ENCODE measurements around the gene TCERG1L.

The TCERG1L gene

DNA sequence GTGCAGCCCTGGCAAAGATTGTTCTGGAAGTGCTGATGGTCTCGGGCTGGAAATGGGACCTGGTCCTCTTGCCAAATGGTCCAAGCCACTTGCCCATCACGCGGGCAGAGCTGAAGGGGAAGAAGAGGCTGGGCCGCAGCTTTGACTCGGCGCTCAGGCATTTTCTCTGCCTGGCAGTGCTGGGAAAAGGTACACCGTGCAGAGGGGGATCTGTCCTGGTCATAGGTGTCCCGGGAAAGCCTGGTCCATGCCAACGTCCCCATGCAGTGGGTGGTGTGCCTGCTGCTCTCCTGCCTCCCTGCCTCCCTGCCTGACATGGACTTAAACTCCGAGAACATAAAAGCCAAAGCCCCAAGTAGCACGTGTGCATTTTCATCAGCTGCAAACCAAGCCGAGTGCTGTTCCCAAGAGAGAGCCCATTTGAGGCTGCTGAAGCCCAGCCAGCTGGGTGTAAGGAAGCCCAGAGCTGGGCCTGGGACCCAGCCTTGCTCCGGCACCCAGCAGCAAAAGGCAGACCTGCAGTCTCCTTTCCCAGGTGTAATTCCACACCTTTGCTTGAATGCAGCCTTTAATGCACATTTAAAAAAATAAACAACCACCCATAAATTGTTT is 72.7 kb downstream of the TCERG1L start:
- TF ChIP-seq SIN3A (IDR thresholded peaks at IDR 0.05; ENCODE audit: borderline replicate concordance, insufficient read depth, low read length) (no peak), POLR2AphosphoS5 (IDR thresholded peaks at IDR 0.05; ENCODE audit: low read depth, low read length) (no peak)

DNA sequence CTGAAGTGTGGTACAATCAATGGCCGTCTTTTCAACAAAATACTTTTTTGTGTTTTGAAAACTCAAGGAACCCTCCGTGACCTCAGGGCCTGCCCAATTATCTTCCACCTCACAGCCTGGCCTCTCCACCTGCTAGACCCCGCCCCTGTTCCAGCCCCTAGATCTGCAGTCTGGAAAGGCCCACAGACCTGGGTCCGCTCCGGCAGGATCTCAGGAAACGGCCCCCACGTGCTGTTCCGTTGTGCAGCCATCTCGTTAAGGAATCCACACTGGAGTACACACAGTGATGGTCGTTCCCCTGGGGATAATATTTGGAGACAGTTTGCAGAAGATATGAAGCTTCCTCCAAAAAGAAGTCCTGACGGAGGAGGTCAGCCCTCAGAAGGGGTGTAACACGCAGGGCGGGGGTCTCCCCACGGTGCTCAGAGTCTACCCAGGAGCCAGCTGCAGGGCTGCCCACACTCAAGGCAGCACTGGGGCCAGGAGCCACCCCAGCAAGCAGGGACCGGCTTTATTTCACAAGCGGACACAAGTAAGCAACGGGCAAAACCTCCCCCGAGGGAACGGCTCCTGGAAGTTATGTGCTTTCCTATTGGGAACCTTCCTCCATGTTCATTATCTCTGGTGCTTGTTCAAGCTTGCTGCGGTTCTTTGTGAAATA is 73.4 kb downstream of the TCERG1L start:
- TF ChIP-seq SIN3A (IDR thresholded peaks at IDR 0.05; ENCODE audit: borderline replicate concordance, insufficient read depth, low read length) (no peak), TAF1 (IDR thresholded peaks at IDR 0.05; ENCODE audit: borderline replicate concordance, insufficient read depth, low read length) (no peak), FOXP2 (optimal IDR thresholded peaks at IDR 0.05; ENCODE audit: borderline replicate concordance, extremely low read depth, extremely low read length, insufficient read depth) (no peak), POLR2AphosphoS5 (IDR thresholded peaks at IDR 0.05; ENCODE audit: low read depth, low read length) (no peak)
- TF ChIP-seq, protein P1, sequence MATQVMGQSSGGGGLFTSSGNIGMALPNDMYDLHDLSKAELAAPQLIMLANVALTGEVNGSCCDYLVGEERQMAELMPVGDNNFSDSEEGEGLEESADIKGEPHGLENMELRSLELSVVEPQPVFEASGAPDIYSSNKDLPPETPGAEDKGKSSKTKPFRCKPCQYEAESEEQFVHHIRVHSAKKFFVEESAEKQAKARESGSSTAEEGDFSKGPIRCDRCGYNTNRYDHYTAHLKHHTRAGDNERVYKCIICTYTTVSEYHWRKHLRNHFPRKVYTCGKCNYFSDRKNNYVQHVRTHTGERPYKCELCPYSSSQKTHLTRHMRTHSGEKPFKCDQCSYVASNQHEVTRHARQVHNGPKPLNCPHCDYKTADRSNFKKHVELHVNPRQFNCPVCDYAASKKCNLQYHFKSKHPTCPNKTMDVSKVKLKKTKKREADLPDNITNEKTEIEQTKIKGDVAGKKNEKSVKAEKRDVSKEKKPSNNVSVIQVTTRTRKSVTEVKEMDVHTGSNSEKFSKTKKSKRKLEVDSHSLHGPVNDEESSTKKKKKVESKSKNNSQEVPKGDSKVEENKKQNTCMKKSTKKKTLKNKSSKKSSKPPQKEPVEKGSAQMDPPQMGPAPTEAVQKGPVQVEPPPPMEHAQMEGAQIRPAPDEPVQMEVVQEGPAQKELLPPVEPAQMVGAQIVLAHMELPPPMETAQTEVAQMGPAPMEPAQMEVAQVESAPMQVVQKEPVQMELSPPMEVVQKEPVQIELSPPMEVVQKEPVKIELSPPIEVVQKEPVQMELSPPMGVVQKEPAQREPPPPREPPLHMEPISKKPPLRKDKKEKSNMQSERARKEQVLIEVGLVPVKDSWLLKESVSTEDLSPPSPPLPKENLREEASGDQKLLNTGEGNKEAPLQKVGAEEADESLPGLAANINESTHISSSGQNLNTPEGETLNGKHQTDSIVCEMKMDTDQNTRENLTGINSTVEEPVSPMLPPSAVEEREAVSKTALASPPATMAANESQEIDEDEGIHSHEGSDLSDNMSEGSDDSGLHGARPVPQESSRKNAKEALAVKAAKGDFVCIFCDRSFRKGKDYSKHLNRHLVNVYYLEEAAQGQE (IDR thresholded peaks at IDR 0.05; ENCODE audit: insufficient read depth in 1 of 2, low read depth in 2 of 2, low read length in 2 of 2) = no peak

DNA sequence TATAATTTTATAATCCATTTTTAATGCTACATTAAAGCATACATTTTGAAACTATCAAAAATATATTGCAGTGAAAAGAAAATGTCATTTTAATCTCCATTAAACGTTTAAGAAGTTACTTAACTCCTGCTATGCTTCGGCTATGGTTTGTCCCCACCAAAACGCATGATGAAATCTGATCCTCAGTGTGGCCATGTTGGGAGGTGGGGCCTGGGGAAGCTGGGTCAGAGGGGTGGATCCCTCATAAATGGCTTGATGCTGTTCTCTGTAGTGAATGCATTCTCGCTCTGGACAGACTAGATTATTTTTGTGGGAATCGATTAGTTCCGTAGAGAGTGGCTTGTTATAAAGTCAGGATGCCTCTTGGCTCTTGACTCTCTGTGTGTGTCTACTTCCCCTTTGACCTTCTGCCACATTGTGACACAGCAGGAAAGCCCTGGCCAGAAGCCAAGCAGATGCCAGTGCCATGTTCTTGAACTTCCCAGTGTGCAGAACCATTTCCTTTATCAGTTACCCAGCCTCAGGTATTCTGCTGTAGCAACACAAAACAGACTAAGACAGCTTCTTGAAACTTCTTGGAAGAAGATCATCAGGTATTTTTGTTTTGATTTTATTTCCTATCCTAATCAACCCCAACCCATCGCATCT is 77.8 kb downstream of the TCERG1L start:
- TF ChIP-seq TAF1 (IDR thresholded peaks at IDR 0.05; ENCODE audit: borderline replicate concordance, insufficient read depth, low read length) (no peak), SIN3A (IDR thresholded peaks at IDR 0.05; ENCODE audit: borderline replicate concordance, insufficient read depth, low read length) (no peak), POLR2AphosphoS5 (IDR thresholded peaks at IDR 0.05; ENCODE audit: low read depth, low read length) (no peak)

DNA sequence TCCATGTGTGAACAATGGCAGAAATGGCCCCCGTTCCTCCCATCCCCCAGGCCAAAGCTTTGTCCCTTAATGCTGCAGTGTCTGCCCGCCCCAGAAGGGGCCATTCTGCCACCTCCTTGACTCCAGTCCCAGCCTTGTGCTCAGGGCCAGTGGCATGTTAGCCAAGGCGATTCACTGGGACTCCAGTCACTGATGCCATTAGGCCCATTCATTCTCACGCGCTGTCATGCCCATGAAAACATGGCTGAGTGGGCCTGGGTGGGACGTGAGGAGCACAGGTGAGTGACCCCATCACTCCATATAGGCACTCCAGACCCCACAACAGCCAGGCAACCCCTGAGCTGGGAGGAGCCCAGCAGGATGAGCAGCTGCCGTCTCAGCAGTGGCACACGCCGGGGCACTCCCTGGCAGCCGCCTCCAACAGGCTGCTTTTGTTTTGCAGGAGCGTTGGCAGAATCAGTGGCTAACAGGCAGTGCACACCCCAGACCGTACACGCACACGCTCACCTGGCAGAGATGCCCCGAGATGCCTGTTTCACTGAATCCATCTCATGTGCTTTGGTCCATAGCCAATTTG is 79.5 kb downstream of the TCERG1L start:
- no peak for TF ChIP-seq FOXP2 (optimal IDR thresholded peaks at IDR 0.05; ENCODE audit: borderline replicate concordance, extremely low read depth, extremely low read length, insufficient read depth)
- TF ChIP-seq TAF1 (IDR thresholded peaks at IDR 0.05; ENCODE audit: borderline replicate concordance, insufficient read depth, low read length) = no peak
- TF ChIP-seq POLR2AphosphoS5 (IDR thresholded peaks at IDR 0.05; ENCODE audit: low read depth, low read length) = no peak
- TF ChIP-seq, protein P1 (IDR thresholded peaks at IDR 0.05; ENCODE audit: insufficient read depth in 1 of 2, low read depth in 2 of 2, low read length in 2 of 2) = no peak
- no peak for TF ChIP-seq SIN3A (IDR thresholded peaks at IDR 0.05; ENCODE audit: borderline replicate concordance, insufficient read depth, low read length)

DNA sequence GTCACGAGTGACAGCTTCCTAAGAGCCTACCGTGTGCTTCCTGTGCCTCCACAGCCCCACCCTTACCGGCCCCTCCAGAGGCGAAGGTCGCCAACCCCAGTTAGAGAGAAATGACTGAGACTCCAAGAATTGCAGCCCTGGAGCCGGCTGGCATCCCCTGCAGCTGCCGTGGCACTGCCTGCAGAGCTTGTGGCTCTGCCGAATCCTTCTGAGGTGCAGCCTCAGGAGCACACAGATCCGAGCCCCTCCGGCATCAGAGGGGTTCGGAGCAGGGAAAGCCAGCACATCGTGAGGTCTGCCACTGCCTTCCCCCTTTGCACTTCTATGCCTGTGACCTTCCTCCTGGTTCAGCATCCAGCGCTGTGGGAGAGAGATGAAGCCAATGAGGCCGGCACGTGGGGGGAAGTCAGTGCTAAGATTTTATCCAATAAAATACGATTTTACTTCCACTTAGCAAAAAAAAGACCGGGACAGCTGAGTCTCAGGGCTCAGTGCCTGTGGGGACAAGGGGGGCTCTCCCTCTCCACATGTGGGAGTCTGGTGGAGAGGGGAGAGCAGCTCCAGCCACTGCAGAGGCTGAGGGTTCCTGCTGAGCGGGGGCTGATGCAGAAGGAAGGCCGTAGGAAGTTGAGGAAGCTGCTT is 80.1 kb downstream of the TCERG1L start:
- TF ChIP-seq FOXP2 (optimal IDR thresholded peaks at IDR 0.05; ENCODE audit: borderline replicate concordance, extremely low read depth, extremely low read length, insufficient read depth) (no peak), TAF1 (IDR thresholded peaks at IDR 0.05; ENCODE audit: borderline replicate concordance, insufficient read depth, low read length) (no peak), POLR2AphosphoS5 (IDR thresholded peaks at IDR 0.05; ENCODE audit: low read depth, low read length) (no peak), SIN3A (IDR thresholded peaks at IDR 0.05; ENCODE audit: borderline replicate concordance, insufficient read depth, low read length) (no peak)
- TF ChIP-seq, protein P1 (IDR thresholded peaks at IDR 0.05; ENCODE audit: insufficient read depth in 1 of 2, low read depth in 2 of 2, low read length in 2 of 2) = no peak
